ENCODE results near the gene ME1.
"Not testable (repeated sequence)": the region's sequence is repeated elsewhere in the genome, so short reads cannot be mapped to it uniquely, and the experiment has no call there.

GRCh38 chr6:83444086-83444699, 13.3 kb upstream of the ME1 start:
- not testable (repeated sequence) for TF ChIP-seq CTCF, POLR2A (IDR thresholded peaks at IDR 0.05)
